Testis (tissue), 2 donors: ENCODE results near the gene PPAT.

ENCODE experiments used
- POLR2A ChIP-seq: fragments of 450-650 bp; IDR thresholded peaks from one replicate; pipeline ENCODE4 v1.6.1; 2017; ENCODE audit warnings: antibody characterized with exemption, mild to moderate bottlenecking, moderate library complexity
- TF ChIP-seq, protein P1 (sequence below), 3 experiments: fragments of 450-650 bp in 2 of 3; fragments of 200-600 bp in 1 of 3; sonication (generic) in 1 of 3; IDR thresholded peaks; one replicate each; pipeline ENCODE4 v1.5.1; 2016 to 2019; ENCODE audit warnings: antibody characterized with exemption in 3 of 3, mild to moderate bottlenecking in 2 of 3, moderate library complexity in 1 of 3

GRCh38 chr4:56425518-56425917, 9.9 kb downstream of the PPAT start:
- TF ChIP-seq, protein P1, sequence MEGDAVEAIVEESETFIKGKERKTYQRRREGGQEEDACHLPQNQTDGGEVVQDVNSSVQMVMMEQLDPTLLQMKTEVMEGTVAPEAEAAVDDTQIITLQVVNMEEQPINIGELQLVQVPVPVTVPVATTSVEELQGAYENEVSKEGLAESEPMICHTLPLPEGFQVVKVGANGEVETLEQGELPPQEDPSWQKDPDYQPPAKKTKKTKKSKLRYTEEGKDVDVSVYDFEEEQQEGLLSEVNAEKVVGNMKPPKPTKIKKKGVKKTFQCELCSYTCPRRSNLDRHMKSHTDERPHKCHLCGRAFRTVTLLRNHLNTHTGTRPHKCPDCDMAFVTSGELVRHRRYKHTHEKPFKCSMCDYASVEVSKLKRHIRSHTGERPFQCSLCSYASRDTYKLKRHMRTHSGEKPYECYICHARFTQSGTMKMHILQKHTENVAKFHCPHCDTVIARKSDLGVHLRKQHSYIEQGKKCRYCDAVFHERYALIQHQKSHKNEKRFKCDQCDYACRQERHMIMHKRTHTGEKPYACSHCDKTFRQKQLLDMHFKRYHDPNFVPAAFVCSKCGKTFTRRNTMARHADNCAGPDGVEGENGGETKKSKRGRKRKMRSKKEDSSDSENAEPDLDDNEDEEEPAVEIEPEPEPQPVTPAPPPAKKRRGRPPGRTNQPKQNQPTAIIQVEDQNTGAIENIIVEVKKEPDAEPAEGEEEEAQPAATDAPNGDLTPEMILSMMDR (IDR thresholded peaks at IDR 0.05): no peak
- no peak for TF ChIP-seq POLR2A
